Ovary (tissue), 3 donors: ENCODE results near the gene COX10.

Experiments
- EP300 ChIP-seq: sonication (generic); formaldehyde crosslinking; IDR thresholded peaks from one replicate; pipeline ENCODE4 v1.6.1; 2017; ENCODE audit warnings: antibody characterized with exemption
- POLR2A ChIP-seq: fragments of 450-650 bp; IDR thresholded peaks from one replicate; pipeline ENCODE4 v1.6.1; 2017; ENCODE audit warnings: antibody characterized with exemption, mild to moderate bottlenecking, moderate library complexity
- TF ChIP-seq, protein P1 (sequence below), 3 donors: fragments of 450-650 bp in 2 of 3; fragments of 200-600 bp in 1 of 3; IDR thresholded peaks; one replicate each; pipeline versions ENCODE4 v1.5.1 to v1.8.0; 2016 to 2022; ENCODE audit warnings: antibody characterized with exemption in 3 of 3, mild to moderate bottlenecking in 1 of 3
- donor health status: DM: no; HTN: no; CAD: no.

DNA sequence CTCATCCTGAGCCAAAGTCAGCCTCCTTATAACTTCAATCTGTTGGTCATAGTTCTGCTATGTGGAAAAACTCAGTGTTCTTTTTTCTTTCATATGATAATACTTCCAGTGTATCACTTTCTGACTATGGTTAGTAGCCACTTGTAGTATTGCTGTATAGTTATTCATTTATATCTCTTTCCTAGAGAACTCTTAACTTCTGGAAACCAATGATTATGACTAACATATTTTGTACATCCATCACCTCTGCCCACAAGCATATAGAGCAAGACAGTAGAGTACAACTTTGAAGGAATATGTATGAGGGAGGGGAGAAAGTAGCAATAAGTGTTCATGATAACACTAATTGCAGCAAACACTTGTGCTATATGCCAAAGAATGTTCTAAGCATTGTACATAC lies 38.6 kb downstream of the COX10 start:
- TF ChIP-seq, protein P1, sequence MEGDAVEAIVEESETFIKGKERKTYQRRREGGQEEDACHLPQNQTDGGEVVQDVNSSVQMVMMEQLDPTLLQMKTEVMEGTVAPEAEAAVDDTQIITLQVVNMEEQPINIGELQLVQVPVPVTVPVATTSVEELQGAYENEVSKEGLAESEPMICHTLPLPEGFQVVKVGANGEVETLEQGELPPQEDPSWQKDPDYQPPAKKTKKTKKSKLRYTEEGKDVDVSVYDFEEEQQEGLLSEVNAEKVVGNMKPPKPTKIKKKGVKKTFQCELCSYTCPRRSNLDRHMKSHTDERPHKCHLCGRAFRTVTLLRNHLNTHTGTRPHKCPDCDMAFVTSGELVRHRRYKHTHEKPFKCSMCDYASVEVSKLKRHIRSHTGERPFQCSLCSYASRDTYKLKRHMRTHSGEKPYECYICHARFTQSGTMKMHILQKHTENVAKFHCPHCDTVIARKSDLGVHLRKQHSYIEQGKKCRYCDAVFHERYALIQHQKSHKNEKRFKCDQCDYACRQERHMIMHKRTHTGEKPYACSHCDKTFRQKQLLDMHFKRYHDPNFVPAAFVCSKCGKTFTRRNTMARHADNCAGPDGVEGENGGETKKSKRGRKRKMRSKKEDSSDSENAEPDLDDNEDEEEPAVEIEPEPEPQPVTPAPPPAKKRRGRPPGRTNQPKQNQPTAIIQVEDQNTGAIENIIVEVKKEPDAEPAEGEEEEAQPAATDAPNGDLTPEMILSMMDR (IDR thresholded peaks at IDR 0.05): no peak
- TF ChIP-seq POLR2A (no peak), EP300 (no peak)
